Peyer's patch (tissue), 4 donors: Measurements from ENCODE around the gene OR52E6.

Source experiments
- POLR2A ChIP-seq, 2 donors: fragments of 450-650 bp; IDR thresholded peaks; one replicate each; pipeline ENCODE4 v1.5.1; 2017; ENCODE audit warnings: antibody characterized with exemption in 2 of 2, mild to moderate bottlenecking in 2 of 2, moderate library complexity in 2 of 2
- TF ChIP-seq, protein P1 (sequence below), 6 experiments: fragments of 450-650 bp in 4 of 6; fragments of 200-600 bp in 2 of 6; sonication (generic) in 1 of 6; IDR thresholded peaks; one replicate each; pipeline ENCODE4 v1.5.1; 2017 to 2019; ENCODE audit warnings: antibody characterized with exemption in 6 of 6, mild to moderate bottlenecking in 3 of 6, moderate library complexity in 1 of 6

DNA sequence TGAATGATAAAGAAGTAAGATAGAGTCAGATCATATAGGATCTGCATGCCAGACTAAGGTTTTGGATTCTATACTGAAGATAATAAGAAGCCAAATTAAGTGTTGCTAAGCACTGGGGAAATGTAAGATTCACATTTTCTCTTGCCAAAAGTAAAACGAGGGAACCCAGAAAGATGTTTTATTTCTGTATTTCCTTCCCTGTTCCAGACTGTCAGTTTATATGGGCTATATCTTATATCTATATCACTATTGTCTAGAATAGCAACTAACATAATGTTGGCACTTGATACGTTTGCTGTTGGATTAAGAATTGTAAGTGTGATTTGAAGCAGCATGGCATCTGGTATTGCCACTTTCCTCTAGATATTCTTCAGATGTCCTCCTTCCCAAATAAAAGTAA, 8.3 kb downstream of the OR52E6 start:
- TF ChIP-seq, protein P1, sequence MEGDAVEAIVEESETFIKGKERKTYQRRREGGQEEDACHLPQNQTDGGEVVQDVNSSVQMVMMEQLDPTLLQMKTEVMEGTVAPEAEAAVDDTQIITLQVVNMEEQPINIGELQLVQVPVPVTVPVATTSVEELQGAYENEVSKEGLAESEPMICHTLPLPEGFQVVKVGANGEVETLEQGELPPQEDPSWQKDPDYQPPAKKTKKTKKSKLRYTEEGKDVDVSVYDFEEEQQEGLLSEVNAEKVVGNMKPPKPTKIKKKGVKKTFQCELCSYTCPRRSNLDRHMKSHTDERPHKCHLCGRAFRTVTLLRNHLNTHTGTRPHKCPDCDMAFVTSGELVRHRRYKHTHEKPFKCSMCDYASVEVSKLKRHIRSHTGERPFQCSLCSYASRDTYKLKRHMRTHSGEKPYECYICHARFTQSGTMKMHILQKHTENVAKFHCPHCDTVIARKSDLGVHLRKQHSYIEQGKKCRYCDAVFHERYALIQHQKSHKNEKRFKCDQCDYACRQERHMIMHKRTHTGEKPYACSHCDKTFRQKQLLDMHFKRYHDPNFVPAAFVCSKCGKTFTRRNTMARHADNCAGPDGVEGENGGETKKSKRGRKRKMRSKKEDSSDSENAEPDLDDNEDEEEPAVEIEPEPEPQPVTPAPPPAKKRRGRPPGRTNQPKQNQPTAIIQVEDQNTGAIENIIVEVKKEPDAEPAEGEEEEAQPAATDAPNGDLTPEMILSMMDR (IDR thresholded peaks at IDR 0.05) = no peak
- TF ChIP-seq POLR2A (IDR thresholded peaks at IDR 0.05) = no peak
